ENCODE data around the gene SPRY2. TPM values are rescaled to one million over a fixed set of nuclear protein-coding genes. Genes with fewer than 3 reads are reported as not detected.
A peak's percentile ranks its signal among the peaks of the same experiment; 100 is the strongest.
"Not testable (repeated sequence)": the region's sequence is repeated elsewhere in the genome, so short reads cannot be mapped to it uniquely, and the experiment has no call there.

The SPRY2 gene
- total RNA-seq, 1 donor from 2014 or later = 32.4 TPM

DNA sequence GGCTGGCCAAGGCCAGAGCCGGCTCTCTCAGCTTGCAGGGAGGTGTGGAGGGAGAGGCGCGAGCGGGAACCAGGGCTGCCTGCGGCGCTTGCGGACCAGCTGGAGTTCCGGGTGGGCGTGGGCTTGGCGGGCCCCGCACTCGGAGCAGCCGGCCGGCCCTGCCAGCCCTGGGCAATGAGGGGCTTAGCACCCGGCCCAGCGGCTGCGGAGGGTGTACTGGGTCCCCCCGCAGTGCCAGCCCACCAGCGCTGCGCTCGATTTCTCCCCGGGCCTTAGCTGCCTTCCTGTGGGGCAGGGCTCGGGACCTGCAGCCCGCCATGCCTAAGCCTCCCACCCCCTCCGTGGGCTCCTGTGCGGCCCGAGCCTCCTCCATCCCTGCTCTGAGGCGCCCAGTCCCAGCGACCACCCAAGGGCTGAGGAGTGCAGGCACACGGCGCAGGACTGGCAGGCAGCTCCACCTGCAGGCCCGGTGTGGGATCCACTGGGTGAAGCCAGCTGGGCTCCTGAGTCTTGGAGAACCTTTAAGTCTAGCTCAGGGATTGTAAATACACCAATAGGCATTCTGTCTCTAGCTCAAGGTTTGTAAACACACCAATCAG is 14.7 kb upstream of the SPRY2 start:
- not testable (repeated sequence) for DNase-seq (ENCODE audit: low read depth, low spot score)

DNA sequence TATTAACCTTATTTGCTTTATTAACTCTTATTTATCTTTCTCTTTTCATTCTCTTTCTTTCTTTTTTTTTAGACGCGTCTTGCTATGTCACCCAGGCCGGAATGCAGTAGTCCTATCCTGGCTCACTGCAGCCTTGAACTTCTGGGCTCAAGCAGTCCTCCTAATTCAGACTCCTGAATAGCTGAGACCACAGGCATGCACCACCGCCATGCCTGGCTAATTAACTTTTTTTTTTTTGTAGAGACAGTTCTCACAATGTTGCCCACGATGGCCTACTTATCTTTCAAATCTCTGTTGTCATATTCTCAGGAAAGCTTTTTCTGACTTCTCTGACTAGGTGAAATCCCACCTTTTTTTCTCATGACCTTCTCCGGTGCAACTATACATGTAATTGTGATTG is 7.8 kb upstream of the SPRY2 start:
- DNase-seq (ENCODE audit: low read depth, low spot score) = no peak

DNA sequence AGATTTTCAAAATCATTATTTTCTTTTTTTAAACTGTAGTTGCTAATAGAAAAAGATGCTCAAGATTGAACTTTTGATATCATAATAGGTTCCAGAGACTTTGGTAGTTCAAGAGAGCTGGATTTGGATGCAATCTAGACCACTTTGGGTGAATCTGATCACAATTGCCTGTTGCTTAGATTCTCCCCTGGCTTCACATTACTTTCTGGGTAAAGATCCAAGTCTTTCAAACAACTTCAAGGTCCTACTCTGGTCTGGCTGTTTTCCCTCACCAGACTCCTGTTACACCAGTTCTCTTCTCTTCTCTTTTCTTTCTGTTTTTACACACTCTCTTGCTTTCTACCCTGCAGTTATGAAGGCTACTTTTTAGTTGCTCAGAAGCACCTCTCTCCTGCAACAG is 7.4 kb upstream of the SPRY2 start:
- no peak for DNase-seq (ENCODE audit: low read depth, low spot score)

DNA sequence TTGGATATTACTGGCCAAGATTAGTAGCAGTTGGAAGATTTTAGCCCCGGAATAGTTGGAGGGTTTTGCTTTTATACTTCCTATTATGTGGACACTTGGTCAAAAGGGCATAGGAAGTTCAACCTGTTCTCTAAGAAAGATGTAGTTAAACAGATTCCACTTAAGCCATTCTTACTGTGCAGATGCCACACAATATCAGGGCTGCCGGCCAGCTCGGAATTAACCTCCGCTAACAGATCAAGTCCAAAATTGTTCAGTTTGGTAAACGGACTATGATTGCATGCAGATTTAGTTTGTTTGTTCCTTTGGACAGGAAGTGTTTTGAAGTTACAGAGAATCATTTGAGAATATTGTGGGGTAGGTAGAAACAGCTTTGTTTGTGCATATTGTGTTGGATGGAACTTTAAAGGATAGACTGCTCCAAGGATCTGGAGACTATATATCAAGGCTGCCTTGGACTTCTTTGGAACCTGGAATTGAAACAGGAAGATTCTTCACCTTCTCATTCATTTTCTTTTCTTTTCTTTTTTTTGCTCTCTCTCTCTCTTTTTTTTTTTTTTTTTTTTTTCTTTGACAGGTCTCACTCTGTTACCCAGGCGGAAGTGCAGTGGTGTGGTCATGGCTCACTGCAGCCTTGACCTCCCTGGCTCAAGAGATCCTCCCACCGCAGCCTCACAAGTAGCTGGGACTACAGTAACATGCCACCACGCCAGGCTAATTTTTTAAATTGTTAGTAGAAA is 5.0 kb upstream of the SPRY2 start:
- DNase-seq (ENCODE audit: low read depth, low spot score) = no peak

- DNase-seq (ENCODE audit: low read depth, low spot score) = not testable (repeated sequence)
Measured at GRCh38 chr13:80344032-80344431, 3.1 kb upstream of the SPRY2 start.

DNA sequence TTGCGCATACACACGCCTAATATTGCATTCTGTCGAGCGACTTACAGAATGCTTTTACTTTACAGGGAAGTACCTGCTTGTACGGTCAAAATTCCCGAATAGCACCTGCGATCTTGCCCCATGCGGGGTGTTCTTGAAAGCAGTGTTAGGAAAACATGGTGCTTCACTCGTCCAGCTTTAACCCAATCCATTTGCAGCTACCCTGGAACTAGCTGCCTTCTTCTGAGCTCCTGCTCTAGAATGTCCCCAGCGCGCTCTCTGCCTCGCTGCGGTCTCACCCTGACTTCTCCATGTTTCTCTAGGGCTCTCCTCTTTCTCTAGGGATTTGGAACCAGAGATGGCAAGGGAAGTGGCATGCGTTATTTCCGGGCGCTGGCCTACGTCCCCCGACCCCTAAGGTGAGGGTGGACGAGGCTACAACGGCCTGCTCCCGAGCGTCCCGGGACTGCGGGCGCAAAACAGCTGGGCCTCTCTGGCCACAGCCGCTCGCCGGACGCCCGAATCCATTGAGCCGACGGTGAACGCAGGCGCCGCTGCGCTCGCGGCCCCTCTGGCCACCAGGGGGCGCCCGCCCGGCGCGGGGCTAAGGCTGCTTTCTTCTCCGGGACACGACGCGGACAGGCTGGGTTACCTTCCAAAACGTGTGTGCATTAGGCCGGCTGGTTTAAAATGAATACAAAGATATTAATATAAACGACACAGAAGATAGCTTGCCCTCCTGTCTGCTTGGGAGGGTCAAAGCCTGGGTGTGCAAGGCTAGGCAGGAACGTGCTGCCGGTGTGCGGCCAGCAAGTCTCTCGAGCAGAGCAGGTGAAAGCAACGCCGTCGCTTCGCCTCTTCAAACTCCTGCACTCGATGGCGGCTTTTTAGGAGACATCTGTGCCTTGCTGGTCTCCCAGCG is 1.8 kb upstream of the SPRY2 start:
- DNase-seq (ENCODE audit: low read depth, low spot score) = no peak

DNA sequence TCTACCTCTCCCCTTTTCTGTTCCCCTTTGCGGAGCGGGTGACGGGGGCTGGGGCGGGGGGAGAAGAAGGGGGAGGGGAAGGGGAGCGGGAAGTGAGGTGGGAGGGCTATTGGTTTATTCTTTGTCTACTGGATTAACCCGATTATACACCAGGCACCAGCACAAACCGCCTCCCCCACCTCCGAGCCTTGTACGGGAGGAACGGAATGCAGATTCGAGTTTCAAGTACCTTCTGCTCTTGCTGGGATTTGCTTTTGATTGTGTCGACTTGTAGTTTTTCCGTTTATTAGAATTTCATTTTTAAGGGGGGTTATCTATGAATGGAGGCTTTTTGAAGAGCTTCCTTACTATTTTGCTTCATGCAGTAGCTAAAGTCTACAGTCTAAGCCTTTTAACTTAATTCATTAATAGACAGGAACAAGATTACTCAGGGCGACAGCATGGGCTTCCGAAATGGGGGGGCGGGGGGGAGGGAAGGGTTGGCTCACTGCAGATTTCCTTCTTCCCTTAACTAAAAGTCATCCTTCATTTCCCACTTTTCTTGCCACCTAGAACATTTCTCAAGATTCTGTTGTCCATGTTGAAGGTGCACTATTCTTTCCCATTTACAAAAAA is 937 bp upstream of the SPRY2 start:
- DNase-seq (ENCODE audit: low read depth, low spot score) = no peak

GRCh38 chr13:80340651-80341100 is 250 bp downstream of the SPRY2 start:
- DNase-seq (ENCODE audit: low read depth, low spot score) = no peak

DNA sequence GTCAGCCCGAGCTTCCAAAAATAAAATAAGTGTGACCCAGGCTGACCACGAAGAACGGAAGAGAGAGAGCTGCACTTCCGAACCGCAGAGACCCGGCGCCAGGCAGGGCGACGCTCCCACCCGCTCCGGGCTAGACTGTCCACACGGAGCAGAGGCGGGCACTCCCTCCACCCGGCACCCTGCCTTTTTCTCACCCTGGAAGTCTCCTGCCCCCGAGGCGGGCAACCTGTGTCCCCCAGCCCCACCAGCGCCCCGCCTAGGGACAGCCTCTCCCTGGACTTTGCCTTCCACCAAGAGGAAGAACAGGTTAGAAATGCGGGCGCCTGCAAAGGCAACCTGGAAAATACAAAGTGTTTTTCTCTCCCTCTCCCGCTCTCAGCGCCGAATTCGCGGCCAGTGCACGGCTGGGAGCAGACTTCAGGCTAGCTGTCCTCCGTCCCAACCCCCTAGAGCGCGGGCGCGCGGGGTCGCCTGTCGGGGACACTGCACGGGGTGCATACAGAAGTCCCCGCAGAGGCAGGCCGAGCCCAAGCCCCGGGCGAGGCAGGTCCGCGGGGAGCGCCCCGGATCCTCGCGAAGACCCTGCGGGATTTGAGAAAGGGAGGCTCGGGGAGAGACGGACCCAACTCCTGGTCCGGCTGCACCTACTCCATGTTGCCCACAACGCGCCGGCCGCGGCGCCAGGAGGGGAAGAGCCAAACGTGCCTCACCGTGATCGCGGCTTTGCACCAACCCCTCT is 845 bp downstream of the SPRY2 start:
- DNase-seq (ENCODE audit: low read depth, low spot score) = no peak

- DNase-seq (ENCODE audit: low read depth, low spot score) = no peak
Measured at GRCh38 chr13:80339563-80339911, 1.4 kb downstream of the SPRY2 start.

DNA sequence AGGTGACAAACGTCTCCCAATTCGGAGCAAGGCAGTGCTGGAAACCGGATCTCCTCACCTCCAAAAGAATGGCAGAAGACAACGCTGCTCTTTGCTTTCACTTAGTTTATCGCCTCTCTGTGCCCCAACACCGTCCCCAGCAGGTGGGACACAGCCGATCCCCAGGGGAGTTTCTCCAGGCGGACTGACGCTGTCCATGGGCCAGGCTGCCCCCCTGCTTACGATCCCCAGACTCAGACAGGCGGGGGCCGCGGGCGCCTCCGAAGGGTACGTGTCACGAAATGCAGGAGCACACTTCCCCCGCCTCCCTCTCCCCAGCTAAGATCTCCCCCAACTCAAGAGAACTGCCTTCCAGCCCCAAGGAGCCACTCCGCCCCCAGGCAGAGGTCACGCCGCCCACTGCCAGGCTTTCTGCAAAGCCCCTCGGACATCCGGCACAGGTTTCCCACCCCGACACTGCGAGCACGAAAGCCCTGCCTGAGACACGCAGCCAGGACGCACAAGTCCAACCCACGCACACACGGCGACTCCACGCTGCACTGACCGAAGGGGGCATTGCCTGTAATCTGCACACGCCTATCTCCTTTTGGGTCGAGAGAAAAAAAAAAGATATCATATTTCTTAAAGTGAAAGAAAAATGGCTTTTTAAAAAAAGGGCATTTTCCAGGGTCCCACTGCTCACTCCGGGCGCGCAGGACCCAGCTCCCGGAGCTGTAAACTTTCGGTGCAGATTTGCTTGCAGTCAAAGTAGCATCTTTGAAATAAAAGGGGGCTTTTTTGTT is 2.0 kb downstream of the SPRY2 start:
- DNase-seq (ENCODE audit: low read depth, low spot score) = peak; percentile 64

DNA sequence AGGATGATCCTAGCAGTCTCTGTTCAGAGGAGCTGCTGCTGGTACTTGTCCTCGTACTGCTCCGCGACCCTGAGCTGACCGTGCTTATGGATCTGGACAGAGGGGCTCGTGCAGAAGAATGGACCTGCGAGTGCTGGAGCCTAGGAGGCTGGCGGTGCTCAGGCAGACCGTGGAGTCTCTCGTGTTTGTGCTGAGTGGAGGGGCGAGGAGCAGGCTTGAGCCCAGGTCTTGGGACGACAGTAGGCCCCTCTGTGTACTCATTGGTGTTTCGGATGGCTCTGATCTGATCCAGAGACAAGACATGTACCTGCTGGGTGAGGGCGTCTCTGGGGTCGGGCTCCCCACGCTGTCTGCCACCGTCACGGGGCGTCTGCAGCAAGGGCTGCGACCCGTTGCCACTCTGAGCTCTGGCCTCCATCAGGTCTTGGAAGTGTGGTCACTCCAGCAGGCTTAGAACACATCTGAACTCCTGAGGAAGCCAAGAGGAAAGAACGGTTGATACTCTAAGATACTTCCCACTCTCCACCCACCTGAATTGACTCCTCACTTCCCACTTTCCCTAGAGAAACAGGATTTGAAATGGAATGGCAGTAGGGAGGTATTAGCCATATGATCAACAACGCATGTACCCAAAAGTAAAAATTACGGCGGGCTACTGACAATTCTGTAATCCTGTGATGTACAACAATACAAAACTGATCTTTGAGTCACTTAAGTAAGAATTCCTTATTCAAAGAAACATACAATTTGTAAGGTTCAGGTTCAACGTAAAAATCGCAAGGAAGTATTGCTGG is 3.4 kb downstream of the SPRY2 start:
- DNase-seq (ENCODE audit: low read depth, low spot score) = no peak

DNA sequence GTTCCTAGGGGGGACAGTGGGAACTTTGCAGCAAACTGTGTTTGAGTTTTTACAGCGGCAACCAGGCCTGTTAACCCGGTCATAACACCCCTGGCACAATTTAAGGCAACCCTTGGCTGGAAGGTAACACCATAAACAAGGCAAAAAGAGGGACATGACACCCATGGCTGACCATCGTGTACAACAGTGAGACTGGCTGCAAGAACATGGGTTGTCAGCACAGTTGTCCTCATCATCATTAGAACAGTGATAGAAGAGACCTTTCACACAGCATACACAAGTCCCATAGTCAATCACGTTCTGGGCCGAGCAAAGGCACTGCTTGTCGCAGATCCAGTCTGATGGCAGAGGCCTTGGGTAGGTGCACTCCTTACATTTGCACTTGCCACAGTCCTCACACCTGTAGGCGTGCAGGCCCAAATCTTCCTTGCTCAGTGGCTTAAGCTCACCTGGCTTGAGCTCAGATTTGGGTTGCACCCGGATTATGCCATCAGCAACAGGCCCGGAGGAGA is 4.1 kb downstream of the SPRY2 start:
- DNase-seq (ENCODE audit: low read depth, low spot score) = no peak

- DNase-seq (ENCODE audit: low read depth, low spot score) = no peak
Measured at GRCh38 chr13:80336370-80336769, 4.6 kb downstream of the SPRY2 start.

DNA sequence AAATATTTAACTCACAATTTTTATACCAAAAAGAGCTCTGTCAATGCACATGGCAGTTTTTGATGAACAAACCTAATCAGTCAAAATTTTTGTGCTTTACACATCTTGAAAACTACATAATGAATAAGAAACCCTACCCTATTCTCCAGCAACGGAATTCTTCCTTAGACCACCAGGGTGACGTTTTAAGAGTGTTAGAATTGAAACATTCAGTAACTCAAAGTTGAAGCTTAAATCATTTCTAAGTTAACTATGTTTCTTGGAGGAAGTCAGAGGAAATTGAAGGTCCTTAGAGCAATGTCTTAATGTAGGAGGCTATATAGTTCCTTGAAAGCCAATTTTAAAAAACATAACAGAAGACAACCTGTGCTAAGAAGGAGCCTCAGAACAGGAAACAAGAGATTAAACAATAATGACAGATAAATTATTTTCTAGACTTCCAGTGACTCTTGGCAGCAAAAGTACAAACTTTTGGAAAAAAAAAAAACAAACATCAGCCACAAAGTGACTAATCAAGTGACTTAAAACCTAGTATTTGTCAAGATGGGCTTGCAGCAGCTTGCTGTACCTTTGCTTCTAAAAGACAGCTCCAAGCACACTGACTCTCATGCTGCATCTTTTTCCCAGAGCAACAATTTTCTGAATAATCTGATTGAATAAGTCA is 6.2 kb downstream of the SPRY2 start:
- no peak for DNase-seq (ENCODE audit: low read depth, low spot score)

- DNase-seq (ENCODE audit: low read depth, low spot score) = no peak
Measured at GRCh38 chr13:80331984-80332383, 8.9 kb downstream of the SPRY2 start.

DNA sequence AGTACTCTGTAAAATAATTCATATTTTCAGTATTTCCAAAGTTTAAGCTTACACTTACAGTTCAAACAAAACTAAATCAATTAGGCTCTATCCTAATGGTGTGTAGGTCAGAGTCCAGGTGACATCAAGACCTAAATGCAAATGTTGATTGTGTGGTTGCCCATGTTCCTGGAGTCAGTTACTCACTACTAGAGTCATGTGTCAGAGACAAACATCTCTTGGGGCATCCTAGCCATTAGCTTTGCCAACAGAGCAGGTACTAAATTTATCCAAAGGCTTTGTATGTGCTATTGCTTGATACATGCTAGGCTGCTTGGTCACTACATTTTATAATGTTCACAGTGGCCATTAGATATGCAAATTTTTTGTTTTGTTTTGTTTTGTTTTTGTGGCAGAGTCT is 11.7 kb downstream of the SPRY2 start:
- no peak for DNase-seq (ENCODE audit: low read depth, low spot score)

DNA sequence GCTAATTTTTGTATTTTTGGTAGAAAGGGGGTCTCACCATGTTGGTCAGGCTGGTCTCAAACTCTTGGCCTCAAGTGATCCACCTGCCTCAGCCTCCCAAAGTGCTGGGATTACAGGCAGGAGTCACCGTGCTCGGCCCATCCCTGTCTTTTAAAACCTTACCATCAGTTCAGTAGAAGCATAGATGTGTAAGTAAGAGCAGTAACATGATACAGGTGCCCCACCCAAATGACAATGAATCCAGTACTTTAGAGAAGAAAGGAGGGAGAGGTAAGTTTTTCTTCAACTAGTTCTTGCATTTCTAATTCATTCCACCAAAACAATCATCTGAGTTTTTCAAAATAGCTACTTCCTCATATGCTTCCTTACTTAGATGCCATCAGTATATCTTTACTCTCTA is 21.9 kb downstream of the SPRY2 start:
- no peak for DNase-seq (ENCODE audit: low read depth, low spot score)
